ENCODE results near the gene LHX8.

The LHX8 gene

DNA sequence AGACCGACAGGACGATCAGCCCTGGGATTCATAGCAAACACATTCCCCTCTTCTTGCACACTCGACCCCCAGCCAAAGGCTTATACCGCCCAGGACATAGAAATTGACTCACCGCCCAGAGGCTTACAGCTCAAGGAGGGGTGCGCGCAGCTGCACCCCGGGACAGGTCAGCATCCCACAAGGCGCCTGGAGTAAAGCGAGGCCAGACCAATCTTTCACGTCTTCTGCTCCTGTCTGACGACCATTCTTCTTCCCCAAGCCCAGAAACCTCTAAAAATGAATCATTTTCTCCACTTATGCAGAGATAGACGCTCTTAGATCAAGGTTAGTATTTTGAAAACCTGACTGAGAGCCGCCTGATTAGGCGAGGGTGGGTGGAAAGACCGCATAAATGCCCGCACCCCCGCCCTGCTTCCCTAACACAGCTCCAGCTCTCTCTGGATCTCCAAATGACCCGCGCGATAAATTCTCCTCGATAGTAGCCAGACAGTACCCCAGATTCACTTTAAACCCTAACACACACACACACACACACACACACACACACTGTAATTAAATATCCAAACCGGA lies 1.9 kb upstream of the LHX8 start:
- DNase-seq (ENCODE audit: low read depth, low spot score): no peak
- no peak overlapping the region for H3K4me3 ChIP-seq (ENCODE audit: low read depth, low read length)
- ChIA-PET POLR2A (no interaction called here), CTCF (no interaction called here)
- TF ChIP-seq, protein P1, sequence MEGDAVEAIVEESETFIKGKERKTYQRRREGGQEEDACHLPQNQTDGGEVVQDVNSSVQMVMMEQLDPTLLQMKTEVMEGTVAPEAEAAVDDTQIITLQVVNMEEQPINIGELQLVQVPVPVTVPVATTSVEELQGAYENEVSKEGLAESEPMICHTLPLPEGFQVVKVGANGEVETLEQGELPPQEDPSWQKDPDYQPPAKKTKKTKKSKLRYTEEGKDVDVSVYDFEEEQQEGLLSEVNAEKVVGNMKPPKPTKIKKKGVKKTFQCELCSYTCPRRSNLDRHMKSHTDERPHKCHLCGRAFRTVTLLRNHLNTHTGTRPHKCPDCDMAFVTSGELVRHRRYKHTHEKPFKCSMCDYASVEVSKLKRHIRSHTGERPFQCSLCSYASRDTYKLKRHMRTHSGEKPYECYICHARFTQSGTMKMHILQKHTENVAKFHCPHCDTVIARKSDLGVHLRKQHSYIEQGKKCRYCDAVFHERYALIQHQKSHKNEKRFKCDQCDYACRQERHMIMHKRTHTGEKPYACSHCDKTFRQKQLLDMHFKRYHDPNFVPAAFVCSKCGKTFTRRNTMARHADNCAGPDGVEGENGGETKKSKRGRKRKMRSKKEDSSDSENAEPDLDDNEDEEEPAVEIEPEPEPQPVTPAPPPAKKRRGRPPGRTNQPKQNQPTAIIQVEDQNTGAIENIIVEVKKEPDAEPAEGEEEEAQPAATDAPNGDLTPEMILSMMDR (IDR thresholded peaks at IDR 0.05; ENCODE audit: insufficient read depth, low read length, missing control alignments): no peak

DNA sequence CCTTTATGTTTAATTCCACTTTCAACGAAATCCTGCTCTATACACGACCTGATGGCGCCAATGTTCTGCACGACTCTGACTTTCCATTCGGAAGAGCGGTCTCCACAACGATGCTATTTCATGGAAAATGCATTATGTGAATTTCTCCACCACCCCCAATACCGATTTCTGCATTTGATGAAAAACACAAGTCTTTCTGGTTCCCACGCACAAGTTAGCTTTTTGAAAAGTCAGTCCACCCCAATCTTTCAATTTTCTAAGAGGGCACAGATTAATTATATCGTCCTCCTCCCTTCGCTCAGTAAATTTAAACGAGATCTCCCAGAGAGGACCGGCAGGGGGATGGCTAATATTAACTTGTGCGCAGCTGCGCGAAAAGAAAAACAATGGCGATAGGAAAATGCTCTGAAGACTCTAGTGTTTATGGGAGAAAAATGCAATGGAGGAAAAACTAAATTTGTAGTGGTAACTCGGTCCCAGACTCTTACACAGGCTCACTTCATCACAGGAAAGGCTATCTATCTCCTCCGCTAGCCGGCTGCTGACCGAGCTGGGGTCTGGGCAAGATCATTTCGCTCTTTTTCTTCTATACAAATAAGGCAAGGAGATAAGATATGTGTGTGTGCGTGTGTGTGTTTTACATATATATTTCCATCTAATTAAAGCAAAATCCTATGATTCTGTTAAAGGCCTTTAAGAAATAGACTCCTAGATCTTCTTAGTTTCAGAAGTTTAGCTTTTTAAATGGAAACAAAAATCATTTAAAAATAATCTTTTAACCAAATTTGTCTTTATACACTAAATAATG lies 1.2 kb upstream of the LHX8 start:
- ChIA-PET POLR2A (no interaction called here), CTCF (no interaction called here)
- TF ChIP-seq, protein P1 (IDR thresholded peaks at IDR 0.05; ENCODE audit: insufficient read depth, low read length, missing control alignments): no peak
- no peak overlapping the region for H3K4me3 ChIP-seq (ENCODE audit: low read depth, low read length)
- DNase-seq (ENCODE audit: low read depth, low spot score): no peak

DNA sequence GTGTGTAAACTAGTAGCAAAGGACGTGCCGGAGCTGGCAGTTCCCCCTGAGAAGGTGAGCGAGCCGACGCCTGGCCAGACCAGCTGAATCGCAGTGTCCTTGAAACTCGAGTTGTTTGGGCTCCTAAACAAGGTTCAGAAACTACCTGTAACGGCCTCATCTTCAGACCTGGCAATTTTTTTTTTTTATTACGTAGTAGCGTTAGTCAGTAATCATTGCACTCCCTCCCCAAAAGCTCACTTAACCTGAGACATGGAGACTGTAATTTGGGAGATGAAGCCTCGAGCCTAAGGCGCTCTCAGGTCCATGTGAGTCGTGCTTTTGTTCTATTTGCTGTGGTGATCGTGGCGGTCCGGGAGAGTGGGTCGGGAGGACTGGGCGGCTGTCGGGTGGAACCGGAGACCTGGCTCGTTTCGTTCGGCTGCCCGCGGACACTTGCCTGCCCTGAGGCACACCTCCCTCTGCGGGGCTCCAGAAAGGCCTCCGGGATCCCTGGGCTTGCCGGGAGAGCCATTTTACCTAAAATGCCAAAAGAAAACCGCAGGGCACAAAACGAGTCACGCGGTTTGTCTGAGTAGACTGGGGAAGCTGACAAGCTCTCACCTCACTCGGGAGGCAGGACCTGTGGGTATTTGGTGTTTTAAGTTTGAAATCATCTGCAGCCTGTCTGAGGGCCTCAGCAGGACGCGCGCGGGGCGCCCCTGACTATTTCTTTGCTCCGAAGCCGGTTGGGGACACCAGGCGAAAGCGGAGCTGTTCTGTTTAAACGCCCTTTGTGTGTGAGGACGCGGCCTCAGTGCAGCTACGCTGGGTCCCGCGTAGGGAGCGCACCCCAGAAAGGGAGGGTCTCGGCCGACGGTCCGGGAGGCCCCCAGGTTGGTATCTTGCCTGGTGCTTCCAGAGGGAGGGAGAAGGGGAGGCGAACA lies 722 bp downstream of the LHX8 start:
- CTCF ChIA-PET: no interaction called here
- POLR2A ChIA-PET: no interaction called here
- TF ChIP-seq, protein P1 (IDR thresholded peaks at IDR 0.05; ENCODE audit: insufficient read depth, low read length, missing control alignments): no peak
- H3K4me3 ChIP-seq (ENCODE audit: low read depth, low read length): no peak overlapping the region; the same call in 1 of the 2 replicates
- DNase-seq (ENCODE audit: low read depth, low spot score): no peak

DNA sequence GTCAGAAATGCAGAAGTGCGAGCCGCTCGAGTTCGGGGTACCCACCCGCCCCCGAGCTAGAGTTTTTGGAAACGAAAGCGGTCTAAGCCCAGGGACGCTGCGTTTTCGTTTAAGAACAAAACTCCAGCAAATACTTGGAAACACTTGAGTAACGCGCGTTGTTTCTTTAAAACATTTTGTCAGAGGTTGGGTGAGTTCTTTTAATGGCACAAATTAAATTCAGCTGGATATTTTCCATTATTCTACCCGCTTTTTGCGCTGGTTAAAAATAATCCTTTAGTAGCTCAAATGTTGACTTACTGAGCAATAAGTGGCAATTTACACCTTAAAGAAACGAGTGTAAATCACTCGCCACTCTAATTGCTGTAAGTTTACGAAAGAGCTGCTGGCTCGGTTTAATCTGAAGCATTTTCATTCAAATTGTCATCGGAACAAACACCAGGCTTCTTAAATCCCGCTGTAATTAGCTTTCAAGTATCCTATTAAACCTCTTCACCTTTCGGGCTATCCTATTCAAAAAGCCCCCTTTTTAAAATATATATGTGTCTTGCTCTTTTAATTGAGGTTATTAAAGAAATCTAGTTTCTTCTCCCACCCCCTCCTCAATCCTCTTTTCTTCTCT lies 1.5 kb downstream of the LHX8 start:
- ChIA-PET POLR2A (no interaction called here), CTCF (interaction anchor here (1.5 kb wide), 1 partner anchor 364 kb away, joined by 4 read pairs; no protein-coding TSS in a partner anchor)
- no peak for DNase-seq (ENCODE audit: low read depth, low spot score)
- no peak overlapping the region for H3K4me3 ChIP-seq (ENCODE audit: low read depth, low read length)
- TF ChIP-seq, protein P1 (IDR thresholded peaks at IDR 0.05; ENCODE audit: insufficient read depth, low read length, missing control alignments): no peak

DNA sequence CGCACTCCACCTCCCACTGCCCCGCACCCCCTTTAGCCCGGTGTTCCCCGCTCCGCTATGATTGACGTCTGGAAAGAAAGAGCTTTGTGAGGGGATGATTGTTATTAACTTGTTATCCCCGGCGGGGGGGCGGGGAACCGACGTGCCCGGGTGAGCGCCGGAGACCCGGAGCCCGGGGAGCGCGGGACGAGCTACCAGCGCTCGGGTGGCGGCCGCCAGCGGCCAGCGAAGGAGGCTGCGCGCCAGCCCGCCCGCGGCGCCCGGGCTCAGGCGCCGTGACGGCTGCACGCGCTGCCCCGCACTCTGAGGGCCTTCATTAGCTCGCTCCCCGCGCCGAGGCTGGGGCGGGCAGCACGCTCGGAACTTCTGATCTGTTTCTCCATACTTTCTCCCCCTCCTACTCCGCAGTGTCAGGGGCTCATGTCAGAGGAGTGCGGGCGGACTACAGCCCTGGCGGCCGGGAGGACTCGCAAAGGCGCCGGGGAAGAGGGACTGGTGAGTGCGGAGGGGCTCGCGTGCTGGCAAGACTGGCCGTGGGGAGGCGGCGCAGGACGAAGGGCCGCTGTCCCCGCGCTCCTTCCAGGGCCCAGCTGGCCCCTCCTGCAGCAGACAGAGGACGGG lies 2.1 kb downstream of the LHX8 start:
- no peak overlapping the region for H3K4me3 ChIP-seq (ENCODE audit: low read depth, low read length)
- POLR2A ChIA-PET: no interaction called here
- DNase-seq (ENCODE audit: low read depth, low spot score): no peak
- TF ChIP-seq, protein P1 (IDR thresholded peaks at IDR 0.05; ENCODE audit: insufficient read depth, low read length, missing control alignments): no peak
- CTCF ChIA-PET: interaction anchor here (1.5 kb wide), 1 partner anchor 364 kb away, joined by 4 read pairs; no protein-coding TSS in a partner anchor
